OCI-LY1 (cell line): ENCODE measurements around the gene CMC2.

Experiments
- H2AFZ ChIP-seq: fragments of 200-600 bp; sonication (generic), shearing (Covaris generic); 2 replicates; pipeline ENCODE4 v1.6.0; 2014; ENCODE audit warnings: antibody characterized with exemption, mild to moderate bottlenecking, low read length
- H3F3A ChIP-seq: fragments of 200-600 bp; sonication (generic), shearing (Covaris generic); 2 replicates; pipeline ENCODE4 v1.6.0; 2014; ENCODE audit warnings: mild to moderate bottlenecking, antibody characterized with exemption, low read length, moderate library complexity; ENCODE audit not compliant: insufficient read depth
- H3K27ac ChIP-seq: fragments of 200-600 bp; sonication (generic); 2 replicates; pipeline ENCODE4 v1.5.1; 2014; ENCODE audit warnings: low read length, mixed run types, mild to moderate bottlenecking, low read depth; ENCODE audit not compliant: poor library complexity, severe bottlenecking
- H3K27me3 ChIP-seq: fragments of 200-600 bp; sonication (generic); 2 replicates; pipeline ENCODE4 v1.6.0; 2014; ENCODE audit warnings: antibody characterized with exemption, mild to moderate bottlenecking, low read length, moderate library complexity; ENCODE audit not compliant: insufficient read depth
- H3K36me3 ChIP-seq: fragments of 200-600 bp; sonication (generic); 2 replicates; pipeline ENCODE4 v1.6.1; 2014; ENCODE audit warnings: mild to moderate bottlenecking, antibody characterized with exemption, low read length, moderate library complexity, mixed read lengths; ENCODE audit not compliant: insufficient read depth
- H3K4me1 ChIP-seq: fragments of 200-600 bp; sonication (generic); 2 replicates; pipeline ENCODE4 v1.5.1; 2014; ENCODE audit warnings: mild to moderate bottlenecking, low read length, moderate library complexity; ENCODE audit not compliant: insufficient read depth, severe bottlenecking
- H3K4me2 ChIP-seq: fragments of 200-600 bp; sonication (generic), shearing (Covaris generic); 2 replicates; pipeline ENCODE4 v1.6.1; 2014; ENCODE audit warnings: low read length
- H3K4me3 ChIP-seq: fragments of 200-600 bp; sonication (generic); 2 replicates; pipeline ENCODE4 v1.5.1; 2014; ENCODE audit warnings: low read length, low read depth, mild to moderate bottlenecking, mixed read lengths; ENCODE audit not compliant: poor library complexity, severe bottlenecking
- H3K79me2 ChIP-seq: fragments of 200-600 bp; shearing (Covaris generic); 2 replicates; pipeline ENCODE4 v1.6.1; 2016; ENCODE audit warnings: mixed run types, low read length, mixed read lengths; ENCODE audit not compliant: insufficient read depth
- H3K9ac ChIP-seq: fragments of 200-600 bp; sonication (generic), shearing (Covaris generic); 2 replicates; pipeline ENCODE4 v1.6.1; 2014; ENCODE audit warnings: mild to moderate bottlenecking, low read length, mixed read lengths
- H3K9me2 ChIP-seq: fragments of 200-600 bp; sonication (generic), shearing (Covaris generic); 2 replicates; pipeline ENCODE4 v1.6.1; 2014; ENCODE audit warnings: low read depth, mild to moderate bottlenecking, low read length, mixed read lengths
- H3K9me3 ChIP-seq: fragments of 200-600 bp; shearing (Covaris generic); 2 replicates; pipeline ENCODE4 v1.6.1; 2014; ENCODE audit warnings: low read length, mixed read lengths
- H4K20me1 ChIP-seq: fragments of 200-600 bp; sonication (generic), shearing (Covaris generic); 2 replicates; pipeline ENCODE4 v1.6.0; 2016; ENCODE audit warnings: mild to moderate bottlenecking, low read length; ENCODE audit not compliant: insufficient read depth
- CTCF ChIP-seq: fragments of 200-600 bp; sonication (generic), shearing (Covaris generic); IDR thresholded peaks from 2 replicates; pipeline ENCODE4 v1.5.1; 2017; ENCODE audit warnings: mild to moderate bottlenecking, antibody characterized with exemption, low read length, moderate library complexity, mixed read lengths
- EZH2 ChIP-seq: fragments of 200-600 bp; sonication (generic), shearing (Covaris generic); IDR thresholded peaks from 2 replicates; pipeline ENCODE4 v1.8.0; 2017; ENCODE audit warnings: borderline replicate concordance, mixed run types, mild to moderate bottlenecking, antibody characterized with exemption, low read length, moderate library complexity, mixed read lengths

CMC2 gene

GRCh38 chr16:81029930-81030604 is 23.4 kb upstream of the CMC2 start:
- Histone ChIP-seq H3K27ac (no peak overlapping the region), H3K9ac (no peak overlapping the region), H3K4me3 (no peak overlapping the region), H3K9me2 (no peaks in the 10 kb centered on the region), H3K79me2 (no peaks in the 10 kb centered on the region), H3K4me2 (no peak overlapping the region), H3F3A (no peaks in the 10 kb centered on the region), H2AFZ (no peak overlapping the region), H3K36me3 (peaks cover 45% of the 10 kb centered on the region), H3K9me3 (no peaks in the 10 kb centered on the region), H3K4me1 (no peaks in the 10 kb centered on the region), H4K20me1 (no peaks in the 10 kb centered on the region), H3K27me3 (no peaks in the 10 kb centered on the region)
- TF ChIP-seq EZH2 (no peak), CTCF (no peak)

DNA sequence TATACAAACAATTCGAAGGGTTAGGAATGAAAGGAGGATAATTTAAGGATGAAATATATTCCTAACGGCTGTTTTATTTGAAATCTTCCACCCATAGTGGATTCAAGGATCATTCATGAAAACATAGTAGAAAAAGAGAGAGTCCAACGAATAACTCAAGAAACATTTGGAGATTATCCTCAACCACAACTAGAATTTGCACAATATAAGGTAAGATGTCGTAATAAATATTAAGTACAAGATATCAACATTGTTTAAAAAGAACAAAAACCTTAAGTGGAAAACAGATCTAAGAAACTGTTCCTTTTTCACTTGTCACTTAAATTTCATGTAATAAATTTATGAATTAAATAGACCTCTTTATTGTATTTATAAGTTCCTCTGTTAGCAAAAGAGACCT is 19.7 kb upstream of the CMC2 start:
- Histone ChIP-seq H3K4me3 (no peak overlapping the region), H3K27me3 (no peaks in the 10 kb centered on the region), H3K27ac (no peak overlapping the region), H3K4me1 (no peaks in the 10 kb centered on the region), H3K9me3 (no peaks in the 10 kb centered on the region), H3K79me2 (no peaks in the 10 kb centered on the region), H3K4me2 (no peak overlapping the region), H3K36me3 (peaks cover 75% of the 10 kb centered on the region), H3K9me2 (no peaks in the 10 kb centered on the region), H4K20me1 (no peaks in the 10 kb centered on the region), H3F3A (no peaks in the 10 kb centered on the region), H3K9ac (no peak overlapping the region), H2AFZ (no peak overlapping the region)
- no peak for TF ChIP-seq EZH2

DNA sequence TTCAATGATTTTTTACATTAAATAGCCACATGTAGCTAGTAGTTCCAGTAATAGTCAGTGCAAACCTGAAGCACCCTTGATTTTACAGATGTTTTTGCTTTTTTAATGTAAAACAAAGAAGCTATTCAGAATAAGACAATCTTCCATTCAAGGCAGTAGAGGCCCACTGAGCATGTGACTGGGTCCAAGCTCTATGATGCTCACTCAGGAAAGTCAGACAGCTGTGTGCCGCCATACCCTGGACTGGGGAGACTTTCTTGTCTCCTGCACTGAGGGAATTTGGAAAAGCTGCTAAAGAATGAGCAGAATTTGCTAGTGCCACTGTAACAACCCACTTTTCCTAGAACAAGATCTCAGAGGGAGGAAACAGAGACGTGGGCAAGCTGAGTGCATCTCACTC is 11.8 kb upstream of the CMC2 start:
- H3K79me2 ChIP-seq: no peaks in the 10 kb centered on the region
- no peaks in the 10 kb centered on the region for H3K4me1 ChIP-seq
- H3F3A ChIP-seq: no peaks in the 10 kb centered on the region
- no peaks in the 10 kb centered on the region for H4K20me1 ChIP-seq
- H3K9me3 ChIP-seq: no peaks in the 10 kb centered on the region
- no peaks in the 10 kb centered on the region for H3K9me2 ChIP-seq
- H3K27me3 ChIP-seq: no peaks in the 10 kb centered on the region
- no peak overlapping the region for H2AFZ ChIP-seq
- no peak overlapping the region for H3K9ac ChIP-seq
- TF ChIP-seq EZH2 (no peak), CTCF (no peak)
- H3K36me3 ChIP-seq: peaks cover 98% of the 10 kb centered on the region
- no peak overlapping the region for H3K4me3 ChIP-seq
- H3K27ac ChIP-seq: no peak overlapping the region
- H3K4me2 ChIP-seq: no peak overlapping the region

DNA sequence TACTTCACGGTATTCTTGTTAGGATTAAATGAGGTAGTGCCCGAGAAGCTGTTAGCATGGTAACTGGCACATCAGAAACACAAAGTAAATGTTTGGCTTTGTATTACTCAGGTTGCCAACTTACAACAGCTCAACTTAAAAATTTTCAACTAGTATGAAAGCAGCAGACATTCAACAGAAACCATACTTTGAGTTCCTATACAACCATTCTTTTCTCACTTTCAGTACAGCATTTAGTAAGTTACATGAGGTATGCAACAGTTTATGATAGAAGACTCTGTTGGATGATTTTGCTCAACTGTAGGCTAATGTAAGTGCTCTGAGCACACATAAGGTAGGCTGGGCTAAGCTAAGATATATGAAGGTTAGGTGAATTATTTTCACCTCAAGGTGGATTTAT is 8.0 kb upstream of the CMC2 start:
- H3K36me3 ChIP-seq: peaks cover 86% of the 10 kb centered on the region
- H4K20me1 ChIP-seq: no peaks in the 10 kb centered on the region
- H2AFZ ChIP-seq: no peak overlapping the region
- TF ChIP-seq EZH2: no peak
- no peak for TF ChIP-seq CTCF
- H3K27ac ChIP-seq: no peak overlapping the region
- no peaks in the 10 kb centered on the region for H3K4me1 ChIP-seq
- H3K4me3 ChIP-seq: no peak overlapping the region
- H3K9ac ChIP-seq: no peak overlapping the region
- H3K27me3 ChIP-seq: no peaks in the 10 kb centered on the region
- no peaks in the 10 kb centered on the region for H3F3A ChIP-seq
- H3K79me2 ChIP-seq: 0 out of 2 replicates have a peak, but pooled peaks cover under 1% of the 10 kb centered on the region
- no peaks in the 10 kb centered on the region for H3K9me3 ChIP-seq
- H3K4me2 ChIP-seq: no peak overlapping the region
- H3K9me2 ChIP-seq: no peaks in the 10 kb centered on the region
